AG04449 (cell line): ENCODE results near the gene UBE2F.
A peak's percentile ranks its signal among the peaks of the same experiment; 100 is the strongest.

ENCODE experiments used
- CTCF ChIA-PET: fragments of 350-600 bp; formaldehyde crosslinking; extraction: SDS; loops from one replicate; lab custom pipeline; 2021; ENCODE audit warnings: antibody characterized with exemption; lab: Yijun Ruan, JAX
- POLR2A ChIA-PET: fragments of 400-600, 350-600 bp; formaldehyde crosslinking; extraction: SDS; loops from one replicate; lab custom pipeline; 2020; ENCODE audit warnings: antibody characterized with exemption, inconsistent platforms; lab: Yijun Ruan, JAX
- DNase-seq: peaks from one replicate; pipeline ENCODE4 v3.0.0-alpha.2; 2010; ENCODE audit warnings: low read depth, low spot score
- H3K4me3 ChIP-seq: 2 replicates; pipeline ENCODE4 v1.5.1; 2011; ENCODE audit warnings: low read depth, mild to moderate bottlenecking, control low read depth, low read length
- CTCF ChIP-seq: IDR thresholded peaks from one replicate; pipeline ENCODE4 v1.5.1; 2011; ENCODE audit warnings: mild to moderate bottlenecking, moderate library complexity, low read length, control low read depth, inconsistent platforms; ENCODE audit not compliant: insufficient read depth; ENCODE audit errors: missing control alignments

Gene UBE2F

GRCh38 chr2:237922641-237923361 is 44.0 kb upstream of the UBE2F start:
- ChIA-PET CTCF (interaction anchor here (0.6 to 2.6 kb wide), 34 partner anchors 8 to 838 kb away, joined by 3 to 41 read pairs (median 4); partner anchors contain the start of gene COPS8), POLR2A (no interaction called here)
- no peak overlapping the region for H3K4me3 ChIP-seq
- DNase-seq: no peak
- TF ChIP-seq CTCF: no peak

GRCh38 chr2:237923481-237924163 is 43.2 kb upstream of the UBE2F start:
- peak; percentile 95 for TF ChIP-seq CTCF
- ChIA-PET POLR2A (no interaction called here), CTCF (interaction anchor here (0.6 to 2.6 kb wide), 36 partner anchors 9 to 838 kb away, joined by 3 to 41 read pairs (median 4); partner anchors contain the start of gene COPS8)
- peak overlapping the region; percentile 43 for H3K4me3 ChIP-seq
- DNase-seq: no peak

GRCh38 chr2:237924164-237924534 is 42.7 kb upstream of the UBE2F start:
- CTCF ChIA-PET: interaction anchor here (0.6 to 2.6 kb wide), 25 partner anchors 9 to 339 kb away, joined by 3 to 41 read pairs (median 6); no protein-coding TSS in a partner anchor
- no peak for TF ChIP-seq CTCF
- no peak for DNase-seq
- no peak overlapping the region for H3K4me3 ChIP-seq
- POLR2A ChIA-PET: no interaction called here

- no peak for DNase-seq
- ChIA-PET POLR2A (no interaction called here), CTCF (interaction anchor here (0.8 to 2.0 kb wide), 4 partner anchors 8 to 337 kb away, joined by 3 to 5 read pairs (median 4); no protein-coding TSS in a partner anchor)
- no peak for TF ChIP-seq CTCF
- H3K4me3 ChIP-seq: no peak overlapping the region
Measured at GRCh38 chr2:237927135-237927534, 39.7 kb upstream of the UBE2F start.

- CTCF ChIA-PET: interaction anchor here (1.0 to 2.0 kb wide), 2 partner anchors 9 to 17 kb away, joined by 4 to 5 read pairs; no protein-coding TSS in a partner anchor
- TF ChIP-seq CTCF: no peak
- no peak for DNase-seq
- POLR2A ChIA-PET: no interaction called here
- H3K4me3 ChIP-seq: no peak overlapping the region
Measured at GRCh38 chr2:237927986-237928385, 38.8 kb upstream of the UBE2F start.

GRCh38 chr2:237929979-237930378 is 36.8 kb upstream of the UBE2F start:
- no peak for TF ChIP-seq CTCF
- H3K4me3 ChIP-seq: no peak overlapping the region
- POLR2A ChIA-PET: no interaction called here
- DNase-seq: no peak
- CTCF ChIA-PET: no interaction called here
